Effector CD8-positive, alpha-beta T cell (primary cell): Measurements from ENCODE around the gene CLEC16A.

Experiments
- DNase-seq: peaks from one replicate; lab custom pipeline; 2025; lab: John Stamatoyannopoulos, UW

CLEC16A gene

DNA sequence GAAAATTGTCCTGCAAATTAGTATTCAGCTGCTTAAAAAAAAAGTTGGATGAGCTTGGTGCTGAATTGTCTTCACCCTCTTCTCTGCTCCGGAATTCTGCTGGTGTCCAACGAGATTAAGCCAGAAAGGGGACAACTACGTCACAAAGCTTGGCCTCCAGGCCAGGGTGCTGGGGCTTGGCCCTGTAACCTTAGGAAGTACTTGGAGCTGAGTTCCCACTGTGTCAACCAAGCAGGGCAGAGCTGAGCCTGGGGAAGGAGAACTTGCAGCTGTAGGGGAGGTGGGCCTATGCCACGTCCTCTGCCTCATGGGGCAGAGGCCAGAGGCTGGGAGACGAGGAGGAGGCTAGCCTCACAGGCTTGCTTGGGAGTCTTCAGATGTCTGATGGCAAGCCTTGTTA is 71.2 kb downstream of the CLEC16A start:
- DNase-seq, result no peak

DNA sequence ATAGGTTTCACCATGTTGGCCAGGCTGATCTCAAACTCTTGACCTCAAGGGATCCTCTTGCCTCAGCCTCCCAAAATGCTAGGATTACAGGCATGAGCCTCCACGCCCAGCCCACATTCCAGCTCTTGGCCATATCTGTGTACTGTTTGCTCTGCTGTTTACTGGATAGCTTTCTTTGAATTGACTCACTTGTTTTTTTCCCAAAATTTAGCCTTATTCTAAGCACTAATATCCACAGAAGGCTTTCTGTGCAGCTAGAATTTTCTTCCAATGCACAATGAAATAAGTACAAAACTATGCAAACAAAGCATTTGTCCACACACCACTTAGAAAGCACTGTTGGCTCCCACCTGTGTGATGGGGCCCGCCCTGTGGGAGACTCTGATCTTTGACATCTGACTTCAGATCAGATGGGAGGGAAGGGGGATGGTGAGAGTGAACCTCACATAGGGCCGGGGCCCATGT is 72.2 kb downstream of the CLEC16A start:
- DNase-seq, result no peak

DNA sequence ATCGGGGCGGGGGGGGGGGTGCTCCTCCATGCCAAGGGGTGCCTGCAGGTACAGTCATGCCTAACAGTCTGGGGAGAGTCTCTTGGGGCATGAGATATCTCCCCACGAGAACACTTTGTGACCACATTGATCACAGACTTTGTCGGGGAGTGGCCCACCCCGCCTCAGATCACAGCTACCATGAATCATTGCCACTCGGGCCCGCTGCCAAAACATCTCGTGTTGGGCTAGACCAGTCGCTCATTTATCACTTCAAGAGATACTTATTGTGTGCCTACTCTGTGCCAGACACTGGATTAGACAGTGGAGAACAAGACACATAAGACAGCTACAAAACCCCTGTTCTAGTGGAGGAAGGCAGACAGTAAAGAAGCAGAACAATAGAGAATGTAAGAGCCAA is 72.6 kb downstream of the CLEC16A start:
- no peak for DNase-seq

DNA sequence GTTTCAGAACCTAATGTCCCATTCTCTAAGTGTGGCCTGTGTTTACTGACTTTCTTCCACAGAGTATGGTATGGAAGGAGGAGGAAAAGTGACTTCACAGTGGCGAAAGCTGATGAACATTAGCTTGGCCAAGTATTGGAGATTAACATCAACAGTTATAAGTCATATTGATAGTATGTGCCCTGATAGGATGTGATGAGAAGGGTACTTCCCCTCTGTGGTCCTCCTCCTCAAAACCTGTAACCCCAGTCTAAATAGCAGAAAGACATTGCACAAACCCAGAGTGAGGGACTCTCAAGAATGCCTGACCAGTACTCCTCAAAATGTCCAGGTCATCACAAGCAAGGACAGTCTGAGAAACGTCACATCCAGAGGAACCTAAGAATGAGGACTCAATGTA is 73.1 kb downstream of the CLEC16A start:
- DNase-seq, result no peak

DNA sequence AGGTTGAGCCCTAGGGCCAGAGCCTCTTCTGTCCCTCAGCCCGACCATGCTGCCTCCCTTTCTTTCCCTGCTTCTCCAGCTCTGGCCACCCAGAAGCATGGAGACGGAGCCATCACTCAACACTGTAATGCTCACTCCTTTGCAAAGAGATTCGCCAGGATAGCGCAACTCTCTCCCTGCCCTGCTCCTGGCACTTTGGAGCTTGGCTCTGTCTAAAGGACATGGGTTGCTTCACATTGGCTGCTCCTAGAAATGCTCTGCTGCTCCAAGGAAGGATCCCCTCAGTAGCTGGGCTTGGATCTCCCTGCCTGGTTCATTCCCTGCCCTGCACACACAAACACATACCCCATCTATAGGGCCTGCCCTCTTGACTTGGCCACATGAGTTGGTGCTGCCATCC is 76.0 kb downstream of the CLEC16A start:
- no peak for DNase-seq

DNA sequence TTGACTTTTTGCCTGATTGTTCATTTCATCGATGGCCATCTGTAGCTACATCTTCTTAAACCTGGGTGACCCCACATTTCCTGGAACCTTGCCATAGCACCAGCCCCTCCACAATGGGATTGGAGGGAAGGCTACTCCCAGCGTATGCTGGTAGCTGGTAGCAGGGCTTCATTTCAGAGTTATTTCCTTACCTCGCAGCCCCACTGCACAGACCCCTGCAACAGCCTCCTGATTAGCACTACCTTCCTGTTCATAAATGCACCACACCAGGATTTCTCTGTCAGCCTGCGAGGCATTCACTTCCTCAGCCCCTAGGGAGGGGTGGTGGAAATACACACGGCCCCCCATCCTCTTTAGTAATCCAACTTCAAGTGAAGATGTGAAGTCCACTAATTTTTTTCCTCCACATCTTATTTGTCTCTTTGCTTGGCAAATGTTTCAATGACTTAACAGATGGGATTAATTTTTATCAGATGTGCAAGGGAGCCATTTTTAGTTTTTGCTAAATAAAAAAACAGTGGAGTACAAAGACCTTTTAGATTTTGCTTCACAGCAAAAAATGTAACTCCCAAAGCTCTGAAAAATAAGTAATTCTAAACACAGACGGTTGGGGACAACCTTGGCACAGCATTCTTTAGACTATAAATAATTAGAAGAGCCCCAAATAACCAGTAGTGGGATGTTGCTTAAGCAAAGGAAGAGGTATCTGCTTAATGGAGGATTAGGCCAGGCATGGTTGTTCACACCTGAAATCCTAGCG is 76.6 kb downstream of the CLEC16A start:
- DNase-seq, result no peak

DNA sequence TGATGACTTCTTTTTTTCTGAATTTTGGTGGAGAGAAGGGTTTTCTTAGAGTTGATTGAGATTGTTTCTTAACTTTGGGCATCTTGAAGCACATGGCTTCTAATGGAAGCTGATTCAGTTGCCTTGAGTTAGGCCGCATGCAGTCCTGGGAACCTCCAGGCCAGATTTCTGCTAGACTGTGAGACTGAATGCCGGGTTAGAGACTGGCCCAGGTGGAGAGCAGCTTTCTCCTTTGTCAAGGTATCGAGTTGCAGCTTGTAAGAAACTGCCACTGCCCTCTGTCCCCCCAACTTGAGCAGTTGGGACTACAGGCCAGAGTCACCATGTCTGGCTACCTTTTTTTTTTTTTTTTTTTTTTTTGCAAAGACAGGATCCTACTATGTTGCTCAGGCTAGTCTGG is 77.6 kb downstream of the CLEC16A start:
- no peak for DNase-seq

DNA sequence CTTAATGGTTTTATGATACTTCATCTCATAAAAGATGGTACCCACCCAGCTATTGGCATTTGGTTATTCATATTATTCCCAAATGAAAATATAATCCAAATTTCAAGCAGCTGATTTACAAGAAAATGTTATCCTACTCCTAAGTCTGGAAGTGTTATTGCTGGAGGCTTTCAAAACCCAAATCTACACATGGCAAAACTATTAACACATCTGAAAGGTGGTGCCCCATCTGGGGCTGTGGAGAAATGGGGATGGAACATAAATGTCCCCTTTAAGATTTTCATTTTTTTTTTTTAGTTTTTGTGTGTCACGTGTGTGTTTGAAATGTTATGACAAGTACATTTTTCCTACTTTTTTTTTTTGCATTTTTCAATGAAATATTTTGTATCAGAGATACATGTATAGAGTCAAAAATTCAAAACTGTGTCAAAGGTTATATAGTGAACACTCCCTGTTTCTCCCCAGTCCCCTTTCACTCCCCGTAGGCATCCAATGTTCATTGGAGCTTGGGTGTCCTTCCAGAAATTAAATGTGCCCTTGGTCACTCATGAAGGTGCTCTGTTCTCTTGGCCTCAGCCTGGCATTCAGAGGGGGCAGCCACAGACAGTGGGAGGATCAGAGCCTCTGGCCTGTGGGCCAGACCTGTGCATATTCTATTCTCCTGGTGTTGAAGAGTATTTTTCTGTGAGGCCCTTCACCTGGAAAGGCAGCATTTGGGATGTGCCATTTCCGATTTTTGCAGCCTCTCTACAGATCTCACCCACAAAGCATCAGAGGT is 79.1 kb downstream of the CLEC16A start:
- no peak for DNase-seq

DNA sequence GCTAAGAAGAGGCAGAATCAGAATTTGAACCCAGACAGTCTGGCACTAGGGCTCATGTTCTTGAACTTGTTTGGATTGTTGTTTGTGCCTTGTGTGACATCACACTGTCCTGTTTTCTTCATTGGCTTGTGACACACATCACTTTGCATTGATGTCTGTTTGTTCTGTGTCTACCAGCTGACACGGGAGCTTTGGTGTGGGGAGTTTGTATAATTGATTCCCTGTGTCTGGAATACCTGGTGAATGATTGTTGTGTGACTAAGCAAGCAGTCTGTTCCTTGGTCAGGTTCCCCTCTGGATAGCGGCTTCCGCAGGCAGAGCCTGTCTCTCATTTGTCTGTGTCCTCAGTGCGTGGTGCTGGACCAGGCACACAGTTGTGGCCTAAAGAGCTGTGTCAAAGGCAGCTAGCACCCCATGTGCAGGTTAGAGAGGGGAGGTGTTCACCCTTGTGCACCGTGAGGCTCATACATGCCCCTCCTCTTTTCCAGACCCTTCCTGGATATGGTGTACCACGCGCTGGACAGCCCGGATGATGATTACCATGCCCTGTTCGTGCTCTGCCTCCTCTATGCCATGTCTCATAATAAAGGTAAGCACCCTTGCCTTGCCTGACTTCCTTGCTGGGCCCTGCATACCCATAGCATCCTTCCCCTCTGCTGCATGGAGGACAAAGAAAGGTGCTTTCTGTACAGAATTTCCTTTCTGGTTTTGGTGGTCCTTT is 80.1 kb downstream of the CLEC16A start:
- DNase-seq, result no peak

DNA sequence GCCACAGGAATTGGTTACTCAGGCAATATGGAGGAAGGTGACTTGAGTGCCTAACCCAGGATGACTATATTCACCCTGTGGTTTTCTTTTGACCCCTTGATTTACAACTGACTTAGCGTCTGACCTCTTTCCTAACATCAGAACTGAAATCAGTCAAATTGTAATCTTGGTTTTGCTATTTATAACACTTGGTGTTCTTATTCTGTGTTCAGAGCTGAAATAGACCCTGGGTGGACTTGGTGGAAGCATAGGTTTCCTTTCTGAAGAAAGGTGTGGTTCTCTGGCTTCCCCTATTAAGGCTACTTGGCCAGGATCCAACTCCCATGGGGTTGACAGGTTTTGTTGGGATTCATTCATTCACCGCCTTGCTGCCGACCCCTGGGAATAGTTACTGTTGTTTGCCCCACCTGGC is 80.8 kb downstream of the CLEC16A start:
- DNase-seq, result no peak

DNA sequence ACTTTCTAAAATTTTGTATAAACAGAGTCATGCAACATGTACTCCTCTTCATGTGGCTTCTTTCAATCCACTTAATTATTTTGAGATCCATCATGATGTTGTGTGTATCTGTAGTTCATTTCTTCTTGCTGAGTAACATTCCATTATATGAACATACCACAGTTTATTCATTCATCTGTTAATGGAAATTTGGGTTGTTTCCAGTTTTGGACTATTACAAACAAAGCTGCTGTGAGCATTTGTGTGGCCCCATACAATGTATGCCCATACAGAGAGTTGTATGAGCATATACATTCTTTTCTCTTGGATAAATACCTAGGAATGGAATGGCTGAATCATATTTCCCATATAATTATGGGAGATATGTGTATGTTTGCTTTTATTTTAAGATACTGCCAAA is 85.6 kb downstream of the CLEC16A start:
- no peak for DNase-seq

DNA sequence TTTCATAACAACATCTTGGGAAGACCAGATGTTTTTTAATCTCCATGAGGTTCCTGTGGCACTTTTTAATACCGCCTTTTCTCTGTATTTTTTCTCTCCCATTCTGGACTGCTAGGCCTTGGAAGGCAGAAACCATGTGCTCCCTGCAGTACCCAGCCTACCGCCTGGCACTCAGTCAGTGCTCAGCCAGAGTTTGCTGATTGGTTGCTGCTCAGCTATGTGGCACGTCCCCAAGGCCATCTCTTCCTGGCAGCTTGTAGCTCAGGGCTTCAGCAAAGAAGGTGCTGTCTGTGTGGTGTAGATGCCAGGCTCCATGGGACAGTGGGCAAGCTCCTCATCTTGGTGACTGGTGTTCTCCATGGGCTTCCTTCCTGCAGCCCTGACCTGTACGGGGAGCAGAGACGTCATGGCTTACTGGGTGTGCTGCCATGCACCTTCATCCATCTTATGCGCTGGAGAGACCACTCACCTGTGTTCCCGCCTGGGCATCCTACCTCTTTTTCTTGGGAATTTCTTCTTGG is 86.7 kb downstream of the CLEC16A start:
- no peak for DNase-seq

DNA sequence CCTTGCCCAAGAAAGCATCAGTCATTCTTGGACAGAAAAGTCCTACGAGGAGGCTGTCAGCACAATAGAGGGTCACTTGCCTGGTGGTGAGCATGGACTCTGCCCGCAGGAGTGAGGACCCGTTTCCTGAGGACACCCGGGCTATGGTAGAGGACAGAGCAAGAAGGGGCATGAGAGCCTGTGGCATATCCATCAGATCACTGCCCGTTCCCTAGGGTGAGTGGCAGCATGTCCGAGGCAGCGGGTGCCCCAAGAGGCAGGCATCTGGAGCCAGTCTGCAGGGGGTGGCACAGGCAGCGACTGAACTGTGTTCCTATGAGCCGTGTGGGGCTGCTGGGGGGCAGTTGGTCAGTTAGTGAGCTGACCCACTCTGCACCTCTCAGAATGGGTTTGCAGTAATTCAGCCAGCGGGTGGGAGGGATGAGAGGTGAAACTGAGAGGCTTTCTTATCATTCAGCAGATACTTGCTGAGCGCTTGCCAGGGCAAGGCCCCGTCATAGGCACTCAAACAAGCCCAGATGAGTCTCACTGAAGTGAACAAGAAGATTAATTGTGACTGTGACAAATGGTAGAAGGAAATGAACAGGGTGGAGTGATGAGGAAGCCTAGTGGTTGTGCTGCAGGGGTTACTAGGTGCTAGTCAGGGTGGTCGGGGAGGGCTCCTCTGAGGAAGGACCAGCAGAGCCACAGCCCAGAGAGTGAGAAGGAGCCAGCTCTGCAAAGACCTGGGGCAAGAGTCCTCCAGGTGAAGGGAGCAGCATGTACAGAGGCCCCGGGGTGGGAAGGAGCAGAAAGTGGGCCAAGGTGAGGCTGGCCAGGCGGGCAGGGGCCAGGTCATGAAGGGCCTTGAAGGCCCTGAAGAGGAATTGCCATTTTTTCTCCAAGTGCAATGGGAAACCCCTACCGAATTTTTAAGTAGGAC is 87.9 kb downstream of the CLEC16A start:
- DNase-seq, result no peak

DNA sequence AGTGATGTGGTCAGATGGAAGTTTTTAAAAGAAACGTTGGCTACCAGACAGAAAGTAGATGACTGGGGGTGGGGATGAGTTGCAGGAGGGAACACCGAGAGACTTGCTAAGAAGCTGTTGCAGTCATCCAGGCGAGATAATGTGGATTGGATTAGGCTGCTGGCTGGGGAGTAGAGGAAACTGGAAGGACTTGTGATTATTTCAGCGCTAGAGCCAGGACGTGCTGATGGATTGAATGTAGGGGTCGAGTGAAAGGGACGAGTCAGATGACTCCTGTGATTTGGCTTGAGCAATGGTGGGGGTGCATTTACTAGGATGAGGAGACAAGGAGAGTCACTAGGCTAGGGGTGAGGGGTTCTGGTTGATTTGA is 88.5 kb downstream of the CLEC16A start:
- no peak for DNase-seq

DNA sequence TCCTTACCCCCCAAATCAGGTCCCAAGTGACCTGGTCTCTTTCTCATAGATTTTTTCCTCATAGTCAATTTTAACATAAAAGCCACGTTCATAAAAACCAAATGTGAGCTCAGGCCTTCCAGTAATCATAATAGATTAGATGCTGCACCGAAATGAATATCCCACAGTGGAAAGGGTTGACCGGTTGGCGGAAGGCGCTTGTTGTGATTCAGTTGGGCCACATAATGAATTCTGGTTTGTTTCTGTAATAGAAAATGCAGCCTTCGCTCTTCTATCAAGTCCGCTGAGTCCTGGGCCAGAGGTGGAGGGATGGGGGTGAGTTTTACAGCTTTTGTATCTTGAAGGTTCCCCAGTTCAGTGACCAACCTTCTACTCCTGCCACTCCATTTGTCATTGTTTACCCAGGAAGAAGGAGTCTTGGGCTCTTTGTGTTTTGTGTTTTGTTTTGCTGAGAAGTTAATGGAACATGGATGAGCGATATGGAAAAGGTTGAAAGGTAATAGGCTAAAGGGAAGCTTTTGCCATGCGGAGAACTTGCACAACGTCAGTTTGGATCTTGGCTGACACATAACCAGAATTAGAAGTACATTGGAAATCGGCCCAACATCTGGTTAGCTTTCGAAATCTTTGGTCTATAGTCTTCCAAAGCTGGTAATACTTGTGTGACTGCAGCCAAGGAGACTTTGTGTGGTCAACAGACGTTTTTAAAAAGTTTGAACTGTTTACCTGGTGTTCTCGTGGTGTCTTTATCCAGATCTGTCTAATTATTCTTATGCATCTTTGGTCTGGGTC is 89.5 kb downstream of the CLEC16A start:
- DNase-seq, result no peak

DNA sequence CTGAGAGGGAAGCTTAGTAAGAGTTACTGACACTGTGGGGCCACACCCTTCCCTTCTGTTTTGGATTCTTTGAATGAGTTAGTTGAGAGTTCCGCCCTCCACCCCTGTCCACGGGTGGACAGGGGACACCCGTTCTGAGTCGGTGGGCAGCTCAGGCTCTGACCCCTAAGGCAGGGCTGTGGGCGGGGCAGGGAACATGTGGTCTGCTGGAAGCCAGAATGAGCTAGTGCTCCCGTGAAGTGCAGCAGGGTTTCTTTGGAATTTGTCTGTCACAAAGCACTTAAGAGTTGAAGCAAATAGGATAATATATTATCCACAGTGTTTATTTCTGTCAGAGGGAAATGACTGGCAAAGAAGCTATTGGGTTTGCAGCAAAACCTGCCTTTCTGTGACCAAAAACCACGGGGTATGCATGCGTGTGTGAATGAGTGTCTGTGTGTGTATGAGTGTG is 90.1 kb downstream of the CLEC16A start:
- no peak for DNase-seq

DNA sequence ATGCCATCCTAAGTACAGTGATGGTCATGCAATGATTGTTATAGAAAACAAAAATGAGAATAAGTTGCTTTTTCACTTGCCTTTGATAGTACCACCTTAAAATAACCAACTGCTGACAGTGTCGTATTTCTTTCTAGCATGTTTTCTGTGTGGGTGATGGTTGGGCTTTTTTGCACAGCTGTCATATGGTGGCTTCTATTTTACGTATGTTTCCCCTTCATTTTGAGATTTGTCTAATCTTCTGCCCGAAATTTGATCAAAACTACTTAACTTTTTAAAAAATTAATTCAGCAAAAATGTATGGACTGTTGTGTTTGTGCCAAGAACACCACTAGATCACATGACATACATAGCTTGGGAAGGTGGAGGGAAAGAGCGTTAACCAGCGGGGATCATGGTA is 90.7 kb downstream of the CLEC16A start:
- no peak for DNase-seq

DNA sequence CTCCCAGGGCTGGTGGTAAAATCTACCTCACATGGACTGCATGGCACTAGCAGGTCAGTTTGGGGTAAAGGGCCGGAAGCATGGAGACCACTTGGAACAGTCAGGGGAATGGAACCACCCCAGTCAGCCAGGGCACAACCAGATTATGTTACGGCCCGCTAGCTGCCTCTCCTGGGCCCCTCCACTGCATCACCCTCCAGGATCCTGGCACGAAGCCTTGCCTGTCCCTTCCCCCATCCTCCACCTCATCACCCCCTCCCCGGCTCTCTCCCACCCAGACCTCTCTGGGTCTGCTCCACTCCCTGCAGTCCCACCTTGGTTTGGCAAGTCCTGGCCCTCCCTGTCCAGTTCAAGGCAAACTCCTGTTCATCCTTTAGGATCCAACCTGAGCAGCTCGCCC is 91.7 kb downstream of the CLEC16A start:
- no peak for DNase-seq

DNA sequence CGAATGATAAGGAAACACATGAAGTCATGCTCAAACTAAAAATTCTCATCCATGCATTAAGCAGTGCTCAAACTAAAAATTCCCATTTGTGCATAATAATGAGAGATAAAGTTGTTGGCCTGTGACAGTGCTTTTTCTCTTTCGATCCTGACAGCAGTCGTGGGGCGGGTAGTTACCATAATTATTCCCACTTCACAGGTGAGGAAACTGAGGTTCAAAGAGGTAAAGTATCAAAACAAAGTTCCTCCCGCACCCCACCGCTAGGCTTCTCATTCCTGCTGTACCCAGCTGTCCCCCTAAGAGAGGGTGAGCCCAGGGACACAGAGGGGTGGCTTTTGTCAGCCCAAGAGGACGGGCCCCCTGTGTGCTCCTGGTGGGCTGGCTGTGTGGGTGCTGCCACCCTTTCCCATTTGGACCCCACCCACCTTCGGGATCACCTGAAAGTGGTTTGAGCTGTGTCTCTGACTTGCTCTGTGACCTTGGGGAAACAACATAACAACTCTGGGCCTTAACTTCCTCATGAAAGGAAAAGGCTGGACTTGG is 92.6 kb downstream of the CLEC16A start:
- DNase-seq, result no peak

DNA sequence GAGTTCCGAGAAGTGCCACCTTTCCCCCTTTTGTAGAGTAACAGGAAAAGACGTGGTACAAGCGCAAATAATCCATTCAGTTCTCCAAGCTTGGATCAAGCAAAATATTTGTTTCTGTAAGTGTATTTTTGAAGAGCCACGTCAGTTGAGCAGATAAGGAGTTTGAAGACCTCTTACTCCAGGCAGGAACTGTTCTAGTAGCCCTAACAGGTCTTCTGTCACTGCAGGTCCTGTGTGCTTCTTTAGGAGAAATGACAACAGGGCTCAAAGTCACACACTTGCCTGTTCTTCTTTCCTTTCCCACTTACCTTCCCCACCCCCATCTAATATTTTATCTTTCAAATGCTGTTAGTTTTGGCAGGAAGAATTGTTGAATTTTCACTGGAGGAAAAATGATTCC is 93.9 kb downstream of the CLEC16A start:
- no peak for DNase-seq
